Ovary (tissue), 3 donors: ENCODE data around the gene SLIT1.

Experiments
- EP300 ChIP-seq: sonication (generic); formaldehyde crosslinking; IDR thresholded peaks from one replicate; pipeline ENCODE4 v1.6.1; 2017; ENCODE audit warnings: antibody characterized with exemption
- POLR2A ChIP-seq: fragments of 450-650 bp; IDR thresholded peaks from one replicate; pipeline ENCODE4 v1.6.1; 2017; ENCODE audit warnings: antibody characterized with exemption, mild to moderate bottlenecking, moderate library complexity
- TF ChIP-seq, protein P1 (sequence below), 3 donors: fragments of 450-650 bp in 2 of 3; fragments of 200-600 bp in 1 of 3; IDR thresholded peaks; one replicate each; pipeline versions ENCODE4 v1.5.1 to v1.8.0; 2016 to 2022; ENCODE audit warnings: antibody characterized with exemption in 3 of 3, mild to moderate bottlenecking in 1 of 3
- donor health status: DM: no; HTN: no; CAD: no.

DNA sequence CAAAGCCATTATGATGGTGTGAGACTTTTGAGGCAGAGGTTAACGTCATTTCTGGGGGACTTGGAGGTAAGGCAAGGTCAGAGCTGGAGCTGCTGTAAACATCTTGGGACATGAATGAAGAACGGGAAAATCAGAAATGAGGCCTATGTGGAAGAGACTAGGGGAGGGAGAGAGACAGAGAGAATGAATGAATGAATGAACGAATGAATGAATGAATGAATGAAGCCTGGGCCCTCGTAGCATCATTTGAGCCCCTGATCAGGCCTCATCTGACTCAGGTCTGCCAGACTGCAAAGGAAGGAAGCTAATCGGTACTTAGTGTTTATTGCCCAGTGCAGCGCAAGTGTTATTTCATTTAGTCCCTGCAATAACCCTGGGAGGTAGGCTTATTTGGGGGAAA lies 79.6 kb downstream of the SLIT1 start:
- TF ChIP-seq POLR2A = no peak
- TF ChIP-seq, protein P1, sequence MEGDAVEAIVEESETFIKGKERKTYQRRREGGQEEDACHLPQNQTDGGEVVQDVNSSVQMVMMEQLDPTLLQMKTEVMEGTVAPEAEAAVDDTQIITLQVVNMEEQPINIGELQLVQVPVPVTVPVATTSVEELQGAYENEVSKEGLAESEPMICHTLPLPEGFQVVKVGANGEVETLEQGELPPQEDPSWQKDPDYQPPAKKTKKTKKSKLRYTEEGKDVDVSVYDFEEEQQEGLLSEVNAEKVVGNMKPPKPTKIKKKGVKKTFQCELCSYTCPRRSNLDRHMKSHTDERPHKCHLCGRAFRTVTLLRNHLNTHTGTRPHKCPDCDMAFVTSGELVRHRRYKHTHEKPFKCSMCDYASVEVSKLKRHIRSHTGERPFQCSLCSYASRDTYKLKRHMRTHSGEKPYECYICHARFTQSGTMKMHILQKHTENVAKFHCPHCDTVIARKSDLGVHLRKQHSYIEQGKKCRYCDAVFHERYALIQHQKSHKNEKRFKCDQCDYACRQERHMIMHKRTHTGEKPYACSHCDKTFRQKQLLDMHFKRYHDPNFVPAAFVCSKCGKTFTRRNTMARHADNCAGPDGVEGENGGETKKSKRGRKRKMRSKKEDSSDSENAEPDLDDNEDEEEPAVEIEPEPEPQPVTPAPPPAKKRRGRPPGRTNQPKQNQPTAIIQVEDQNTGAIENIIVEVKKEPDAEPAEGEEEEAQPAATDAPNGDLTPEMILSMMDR (IDR thresholded peaks at IDR 0.05) = no peak
- no peak for TF ChIP-seq EP300
